Measurements from ENCODE around the gene THADA.
A peak's percentile ranks its signal among the peaks of the same experiment; 100 is the strongest.
"Not testable (repeated sequence)": the region's sequence is repeated elsewhere in the genome, so short reads cannot be mapped to it uniquely, and the experiment has no call there.

The THADA gene

GRCh38 chr2:43538034-43538670, 57.7 kb downstream of the THADA start:
- DNase-seq (ENCODE audit: low read depth), result peak; percentile 28

GRCh38 chr2:43537137-43537536, 58.7 kb downstream of the THADA start:
- no peak for DNase-seq (ENCODE audit: low read depth)

DNA sequence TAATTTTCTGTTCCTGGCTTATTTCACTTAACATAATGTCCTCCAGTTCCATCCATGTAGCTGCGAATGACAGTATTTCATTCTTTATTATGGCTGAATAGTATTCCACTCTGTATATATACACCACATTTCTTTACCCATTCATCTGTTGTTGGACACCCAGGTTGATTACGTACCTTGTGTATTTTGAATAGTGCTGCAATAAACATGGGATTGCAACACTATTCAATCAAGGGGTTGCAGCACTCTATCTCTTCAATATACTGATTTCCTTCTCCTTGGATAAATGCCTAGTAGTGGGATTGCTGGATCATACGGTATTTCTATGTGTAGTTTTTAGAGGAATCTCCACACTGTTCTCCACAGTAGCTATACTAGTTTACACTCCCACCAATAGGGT, 61.3 kb downstream of the THADA start:
- DNase-seq (ENCODE audit: low read depth), result no peak

GRCh38 chr2:43532572-43532971, 63.3 kb downstream of the THADA start:
- DNase-seq (ENCODE audit: low read depth), result not testable (repeated sequence)

DNA sequence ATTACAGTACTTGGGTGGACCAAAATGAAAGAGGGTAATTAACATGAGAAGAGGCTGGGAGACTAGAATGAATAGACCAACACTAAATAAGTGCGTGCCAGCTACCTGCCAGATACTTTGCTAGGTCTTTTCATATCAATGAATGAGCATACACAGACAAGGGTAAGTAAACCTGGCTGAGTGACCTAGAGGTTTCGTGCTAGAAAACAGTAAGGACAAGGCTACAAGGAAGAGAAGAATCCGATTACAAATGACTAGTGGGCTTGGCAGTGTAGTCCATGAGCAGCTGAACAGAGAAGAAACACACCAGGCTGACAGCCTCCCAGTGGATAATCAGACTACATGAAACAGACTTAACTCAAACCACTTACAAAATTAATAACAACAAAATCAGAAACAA, 64.6 kb downstream of the THADA start:
- DNase-seq (ENCODE audit: low read depth), result no peak

DNA sequence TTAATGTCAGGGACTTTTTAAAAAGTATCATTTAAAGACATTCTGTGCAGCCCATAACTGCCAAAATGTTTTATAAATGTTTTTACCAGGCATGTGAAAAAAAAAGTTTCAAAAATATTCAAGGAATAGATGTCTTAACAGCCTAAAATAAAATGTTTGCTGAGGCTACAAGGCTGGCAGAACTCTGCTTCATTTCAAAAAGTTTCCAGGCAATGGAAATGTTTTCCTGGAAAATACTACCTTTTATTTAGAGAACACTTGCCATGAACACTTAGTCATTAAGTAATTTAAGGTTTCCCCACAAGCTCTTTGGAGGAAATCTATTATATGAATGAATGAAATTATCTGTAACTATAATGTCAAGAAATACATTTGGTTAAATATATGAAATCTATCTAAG, 68.8 kb downstream of the THADA start:
- no peak for DNase-seq (ENCODE audit: low read depth)

GRCh38 chr2:43525506-43525905, 70.3 kb downstream of the THADA start:
- no peak for DNase-seq (ENCODE audit: low read depth)

- DNase-seq (ENCODE audit: low read depth), result peak; percentile 40
Measured at GRCh38 chr2:43524177-43524965, 71.5 kb downstream of the THADA start.

- no peak for DNase-seq (ENCODE audit: low read depth)
Measured at GRCh38 chr2:43522177-43522576, 73.7 kb downstream of the THADA start.

DNA sequence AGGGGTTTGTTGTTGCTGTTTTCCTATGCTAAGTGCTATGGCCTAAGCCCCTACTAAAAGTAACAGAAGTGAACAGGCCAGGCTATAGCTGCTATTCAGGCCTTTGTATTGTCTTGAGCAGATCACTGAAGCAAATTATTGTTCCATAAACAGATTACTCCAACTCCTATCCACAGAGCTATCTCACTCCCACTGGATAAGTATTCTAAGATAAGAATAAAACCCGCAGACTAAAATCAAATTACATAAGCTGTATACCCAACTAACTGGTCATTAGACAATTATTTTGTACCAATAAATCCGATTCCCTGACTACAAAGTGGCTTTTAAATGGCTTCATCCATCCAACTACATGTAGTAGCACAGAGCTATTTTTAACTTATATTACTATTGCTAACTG, 74.3 kb downstream of the THADA start:
- DNase-seq (ENCODE audit: low read depth), result no peak

DNA sequence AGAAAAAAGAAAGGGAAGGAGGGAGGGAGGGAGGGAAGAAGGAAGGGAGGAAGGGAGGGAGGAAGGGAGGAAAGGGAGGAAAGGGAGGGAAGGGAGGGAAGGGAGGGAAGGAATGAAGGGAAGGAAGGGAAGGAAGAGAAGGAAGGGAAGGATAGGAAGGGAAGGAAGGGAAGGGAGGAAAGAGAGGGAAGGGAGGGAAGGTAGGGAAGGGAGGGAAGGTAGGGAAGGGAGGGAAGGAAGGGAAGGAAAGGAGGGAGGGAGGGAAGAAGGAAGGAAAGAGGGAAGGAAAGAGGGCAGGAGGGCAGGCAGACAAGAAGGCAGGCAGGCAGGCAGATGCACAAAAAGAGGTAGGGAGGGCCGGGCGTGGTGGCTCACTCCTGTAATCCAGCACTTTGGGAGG, 74.9 kb downstream of the THADA start:
- no peak for DNase-seq (ENCODE audit: low read depth)

DNA sequence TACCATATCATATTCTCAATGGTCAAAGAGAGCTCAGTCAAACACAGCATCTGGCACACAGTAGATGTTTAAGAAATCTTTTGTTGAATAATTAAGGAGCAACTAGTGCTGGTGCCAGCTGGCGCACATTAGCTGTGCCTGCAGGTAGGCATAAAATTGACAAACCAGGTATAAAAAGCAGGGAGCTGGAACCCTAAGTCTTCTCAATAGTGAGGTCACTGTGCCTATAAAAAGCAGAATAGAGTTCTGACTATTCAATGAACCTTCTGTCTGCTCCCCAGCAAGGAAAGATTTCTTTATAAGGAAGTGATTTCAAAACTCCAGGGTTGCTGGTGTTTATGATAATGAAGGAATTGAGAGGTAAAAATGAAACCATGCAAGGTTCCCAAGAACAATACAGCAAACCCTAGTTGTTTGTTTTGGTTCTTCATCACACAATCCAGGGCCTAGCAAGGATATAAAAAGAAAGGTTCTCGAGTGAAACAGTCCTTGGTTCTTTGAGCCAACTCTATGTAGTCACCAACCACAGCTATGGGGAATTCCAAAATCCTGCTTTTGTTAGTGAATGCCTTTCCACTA, 76.1 kb downstream of the THADA start:
- peak; percentile 80 for DNase-seq (ENCODE audit: low read depth)

DNA sequence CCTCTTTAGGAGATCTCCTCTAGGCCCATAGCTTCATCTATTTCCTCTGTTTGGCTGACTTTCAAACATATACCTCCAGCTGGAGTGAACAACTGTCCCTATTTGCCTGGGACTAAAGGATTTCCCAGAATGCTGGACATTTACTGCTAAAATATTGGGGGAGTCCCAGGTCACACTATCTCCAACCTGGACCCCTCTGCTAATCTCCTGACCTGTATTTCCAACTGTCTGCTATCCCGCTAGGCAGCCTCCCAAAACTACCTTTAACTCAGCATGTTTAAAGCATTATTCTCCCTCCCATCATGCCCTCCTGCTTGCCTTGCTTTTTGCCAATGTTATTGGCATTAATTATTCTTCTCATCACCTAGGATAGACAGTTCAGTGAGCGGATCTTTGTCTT, 77.1 kb downstream of the THADA start:
- no peak for DNase-seq (ENCODE audit: low read depth)

- no peak for DNase-seq (ENCODE audit: low read depth)
Measured at GRCh38 chr2:43518181-43518580, 77.7 kb downstream of the THADA start.

GRCh38 chr2:43515807-43516497, 79.9 kb downstream of the THADA start:
- DNase-seq (ENCODE audit: low read depth), result no peak

DNA sequence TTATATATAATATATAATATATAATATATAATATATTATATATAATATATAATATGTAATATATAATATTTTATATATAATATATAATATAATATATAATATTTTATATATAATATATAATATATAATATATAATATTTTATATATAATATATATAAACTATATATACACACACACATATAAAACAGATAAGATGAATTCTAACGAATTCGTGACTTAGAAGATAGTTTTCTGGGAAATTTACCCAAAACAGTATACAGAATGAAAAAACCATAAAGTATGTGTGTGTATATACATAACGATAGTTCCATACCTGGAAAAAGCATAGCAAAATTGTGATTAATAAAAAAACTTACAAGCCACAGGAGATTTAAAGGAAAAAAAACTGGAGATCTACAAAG, 80.6 kb downstream of the THADA start:
- DNase-seq (ENCODE audit: low read depth), result no peak

DNA sequence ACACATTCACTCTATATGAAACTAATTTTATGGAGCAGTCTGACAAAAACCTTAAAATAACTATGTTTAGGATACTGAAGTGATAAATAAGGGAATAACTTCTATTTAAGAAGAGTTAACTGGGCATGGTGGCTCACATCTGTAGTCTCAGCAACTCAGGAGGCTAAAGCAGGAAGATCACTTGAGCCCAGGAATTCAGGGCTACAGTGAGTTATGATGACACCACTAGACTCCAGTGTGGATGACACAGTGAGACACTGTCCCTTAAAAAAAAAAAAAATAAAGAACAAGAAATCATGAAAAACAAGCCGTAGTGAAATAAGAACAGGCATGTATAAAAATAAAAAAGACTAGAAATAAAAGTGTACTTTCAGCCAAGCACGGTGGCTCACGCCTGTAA, 82.0 kb downstream of the THADA start:
- DNase-seq (ENCODE audit: low read depth), result no peak

GRCh38 chr2:43513216-43513615, 82.6 kb downstream of the THADA start:
- no peak for DNase-seq (ENCODE audit: low read depth)

GRCh38 chr2:43511199-43511598, 84.6 kb downstream of the THADA start:
- no peak for DNase-seq (ENCODE audit: low read depth)

GRCh38 chr2:43509886-43510285, 86.0 kb downstream of the THADA start:
- DNase-seq (ENCODE audit: low read depth), result no peak

GRCh38 chr2:43508209-43508608, 87.6 kb downstream of the THADA start:
- no peak for DNase-seq (ENCODE audit: low read depth)

DNA sequence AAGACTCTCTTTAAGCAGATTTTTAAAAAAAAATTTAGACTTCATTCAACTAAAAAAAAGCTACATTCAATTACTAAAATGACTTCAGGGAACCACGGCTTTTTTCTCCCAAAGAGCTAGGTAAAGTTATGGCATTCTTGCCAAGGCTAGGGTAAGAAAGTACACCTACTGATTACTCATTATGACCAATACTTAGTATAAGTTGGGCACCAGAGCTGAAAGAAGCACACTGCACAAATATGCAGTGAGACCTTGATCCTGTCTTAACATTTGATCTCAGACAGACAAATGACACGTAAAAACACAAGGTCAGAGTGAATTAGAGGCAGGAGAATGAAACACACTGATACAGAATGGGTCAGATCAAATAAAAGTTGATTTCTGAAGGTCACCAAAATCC, 88.7 kb downstream of the THADA start:
- DNase-seq (ENCODE audit: low read depth), result peak; percentile 22

DNA sequence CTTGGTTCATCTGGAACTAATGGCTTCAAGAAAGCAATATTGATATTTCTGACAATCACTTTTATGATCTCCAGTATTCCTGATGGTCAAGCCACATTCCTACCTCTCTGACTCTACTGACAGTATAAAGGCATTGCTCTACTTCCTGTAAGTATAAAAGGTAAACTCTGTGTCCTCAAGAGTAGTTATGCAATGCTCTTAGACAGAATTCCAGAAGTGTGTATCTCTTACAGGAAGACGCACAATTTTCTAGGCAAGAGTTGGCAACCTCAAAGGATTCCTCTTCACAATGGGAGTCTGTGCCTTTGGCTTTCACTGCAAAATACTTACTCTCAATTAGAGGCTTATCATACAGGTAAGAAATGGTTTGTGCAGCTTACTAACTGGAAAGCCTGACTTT, 100.1 kb downstream of the THADA start:
- DNase-seq (ENCODE audit: low read depth), result peak; percentile 23

Data from ELR (cell line).